Neural cell (in vitro differentiated cells): ENCODE measurements around the gene ZNF407. TPM values are rescaled to one million over a fixed set of nuclear protein-coding genes. Genes with fewer than 3 reads are reported as not detected.

ENCODE experiments used
- H2AFZ ChIP-seq: fragments of 200-600, 300-800 bp; sonication (generic), shearing (Covaris generic); 2 replicates; pipeline ENCODE4 v1.6.0; 2014; ENCODE audit warnings: low read depth, mild to moderate bottlenecking, antibody characterized with exemption, low read length, moderate library complexity
- H3F3A ChIP-seq: fragments of 200-600 bp; shearing (Covaris generic); 2 replicates; pipeline ENCODE4 v1.6.1; 2016; ENCODE audit warnings: mild to moderate bottlenecking, moderate library complexity, mixed read lengths, antibody characterized with exemption, low read length; ENCODE audit not compliant: insufficient read depth, poor library complexity, severe bottlenecking
- H3K27ac ChIP-seq: fragments of 200-600, 300-800 bp; sonication (generic), shearing (Covaris generic); 2 replicates; pipeline ENCODE4 v1.5.1; 2014; ENCODE audit warnings: mild to moderate bottlenecking, low read length, moderate library complexity
- H3K27me3 ChIP-seq: fragments of 300-800, 200-600 bp; sonication (generic), shearing (Covaris generic); 2 replicates; pipeline ENCODE4 v1.6.0; 2014; ENCODE audit warnings: mild to moderate bottlenecking, low read depth, low read length, moderate library complexity; ENCODE audit not compliant: insufficient read depth
- H3K36me3 ChIP-seq: fragments of 300-800, 200-600 bp; sonication (generic), shearing (Covaris generic); 2 replicates; pipeline ENCODE4 v1.5.1; 2014; ENCODE audit warnings: mild to moderate bottlenecking, antibody characterized with exemption, low read length, moderate library complexity; ENCODE audit not compliant: insufficient read depth
- H3K4me2 ChIP-seq: fragments of 300-800, 200-600 bp; sonication (generic), shearing (Covaris generic); 2 replicates; pipeline ENCODE4 v1.6.0; 2014; ENCODE audit warnings: mild to moderate bottlenecking, low read length
- H3K4me3 ChIP-seq: fragments of 300-800, 200-600 bp; sonication (generic), shearing (Covaris generic); 2 replicates; pipeline ENCODE4 v1.5.1; 2014; ENCODE audit warnings: mild to moderate bottlenecking, low read length, moderate library complexity
- H3K79me2 ChIP-seq: fragments of 200-600 bp; shearing (Covaris generic); replicated peaks from 2 replicates; pipeline ENCODE4 v1.6.0; 2014; ENCODE audit warnings: mild to moderate bottlenecking, low read length, moderate library complexity; ENCODE audit not compliant: insufficient read depth
- H3K9ac ChIP-seq: fragments of 300-800, 200-600 bp; sonication (generic), shearing (Covaris generic); 2 replicates; pipeline ENCODE4 v1.6.1; 2016; ENCODE audit warnings: mild to moderate bottlenecking, low read length, mixed read lengths
- H3K9me2 ChIP-seq: fragments of 200-600 bp; shearing (Covaris generic); 2 replicates; pipeline ENCODE4 v1.6.1; 2016; ENCODE audit warnings: mild to moderate bottlenecking, low read length, mixed read lengths; ENCODE audit not compliant: insufficient read depth
- H3K9me3 ChIP-seq: fragments of 200-600, 300-800 bp; sonication (generic), shearing (Covaris generic); 2 replicates; pipeline ENCODE4 v1.6.1; 2016; ENCODE audit warnings: mild to moderate bottlenecking, mixed run types, low read length, moderate library complexity, mixed read lengths
- H4K20me1 ChIP-seq: fragments of 200-600 bp; shearing (Covaris generic); 2 replicates; pipeline ENCODE4 v1.6.1; 2016; ENCODE audit warnings: mild to moderate bottlenecking, mixed run types; ENCODE audit not compliant: insufficient read depth
- CTCF ChIP-seq: fragments of 450-650 bp; IDR thresholded peaks from 2 replicates; pipeline ENCODE4 v1.5.1; 2014; ENCODE audit warnings: antibody characterized with exemption, mild to moderate bottlenecking, moderate library complexity; ENCODE audit not compliant: poor library complexity, severe bottlenecking
- EP300 ChIP-seq: fragments of 450-650 bp; conservative IDR thresholded peaks from 2 replicates; pipeline ENCODE4 v1.6.1; 2014; ENCODE audit warnings: antibody characterized with exemption, mild to moderate bottlenecking, moderate library complexity; ENCODE audit not compliant: poor library complexity, severe bottlenecking
- EZH2 ChIP-seq: fragments of 200-600, 300-800 bp; shearing (Covaris generic), sonication (generic); IDR thresholded peaks from 2 replicates; pipeline ENCODE4 v1.6.1; 2014; ENCODE audit warnings: antibody characterized with exemption, low read length, borderline replicate concordance, mild to moderate bottlenecking; ENCODE audit not compliant: insufficient read depth, poor library complexity, severe bottlenecking
- MXI1 ChIP-seq: fragments of 450-650 bp; conservative IDR thresholded peaks from 2 replicates; pipeline ENCODE4 v1.6.1; 2014; ENCODE audit warnings: antibody characterized with exemption, mild to moderate bottlenecking; ENCODE audit not compliant: poor library complexity, severe bottlenecking
- POLR2AphosphoS5 ChIP-seq: IDR thresholded peaks from 2 replicates; pipeline ENCODE4 v1.6.1; 2012
- RAD21 ChIP-seq: fragments of 450-650 bp; conservative IDR thresholded peaks from 2 replicates; pipeline ENCODE4 v1.6.1; 2014; ENCODE audit warnings: antibody characterized with exemption, mild to moderate bottlenecking, moderate library complexity
- REST ChIP-seq: IDR thresholded peaks from 2 replicates; pipeline ENCODE4 v1.6.1; 2012; ENCODE audit warnings: borderline replicate concordance
- SMC3 ChIP-seq: fragments of 450-650 bp; conservative IDR thresholded peaks from 2 replicates; pipeline ENCODE4 v1.6.1; 2014; ENCODE audit warnings: antibody characterized with exemption, mild to moderate bottlenecking, moderate library complexity; ENCODE audit not compliant: poor library complexity
- TAF1 ChIP-seq: IDR thresholded peaks from 2 replicates; pipeline ENCODE4 v1.6.1; 2012; ENCODE audit warnings: low read depth
- polyA plus RNA-seq: library from polyadenylated mRNA; depleted of rRNA; stranded (reverse); fragments of >200 nt; gene quantifications from 2 replicates; pipeline ENCODE4 v1.2.3, GENCODE V29; 2014

Gene ZNF407
- polyA plus RNA-seq, 1 donor from 2014 or later: 2.9 TPM

- no peak for TF ChIP-seq SMC3
- TF ChIP-seq RAD21: no peak
- no peak for TF ChIP-seq EZH2
- no peak for TF ChIP-seq TAF1
- TF ChIP-seq MXI1: no peak
- no peak for TF ChIP-seq EP300
- TF ChIP-seq CTCF: no peak
- TF ChIP-seq POLR2AphosphoS5: no peak
- TF ChIP-seq REST: no peak
- Histone ChIP-seq H4K20me1 (no peaks in the 10 kb centered on the region), H3K79me2 (no peaks in the 10 kb centered on the region), H2AFZ (no peak overlapping the region), H3K27me3 (no peaks in the 10 kb centered on the region), H3K36me3 (no peaks in the 10 kb centered on the region), H3K4me2 (no peak overlapping the region), H3F3A (no peaks in the 10 kb centered on the region), H3K9ac (no peak overlapping the region), H3K27ac (no peak overlapping the region), H3K9me3 (no peaks in the 10 kb centered on the region), H3K9me2 (no peaks in the 10 kb centered on the region), H3K4me3 (no peak overlapping the region)
Observed at GRCh38 chr18:74638210-74638609, 40.5 kb downstream of the ZNF407 start.

- TF ChIP-seq MXI1 (no peak), SMC3 (no peak), POLR2AphosphoS5 (no peak), EZH2 (no peak), RAD21 (no peak), TAF1 (no peak), EP300 (no peak)
- Histone ChIP-seq H3K79me2 (no peaks in the 10 kb centered on the region), H4K20me1 (no peaks in the 10 kb centered on the region), H3K9ac (no peak overlapping the region), H3K9me3 (no peaks in the 10 kb centered on the region), H3K27ac (no peak overlapping the region), H3K36me3 (no peaks in the 10 kb centered on the region), H3K4me3 (no peak overlapping the region), H3K9me2 (no peaks in the 10 kb centered on the region), H3K27me3 (no peaks in the 10 kb centered on the region), H2AFZ (no peak overlapping the region), H3K4me2 (no peak overlapping the region), H3F3A (no peaks in the 10 kb centered on the region)
Observed at GRCh38 chr18:74644713-74645112, 47.0 kb downstream of the ZNF407 start.

GRCh38 chr18:74645679-74646078, 48.0 kb downstream of the ZNF407 start:
- no peak overlapping the region for H3K9ac ChIP-seq
- H3K27me3 ChIP-seq: no peaks in the 10 kb centered on the region
- no peaks in the 10 kb centered on the region for H3K36me3 ChIP-seq
- TF ChIP-seq SMC3: no peak
- TF ChIP-seq EZH2: no peak
- no peak for TF ChIP-seq CTCF
- TF ChIP-seq MXI1: no peak
- no peak for TF ChIP-seq POLR2AphosphoS5
- TF ChIP-seq RAD21: no peak
- TF ChIP-seq TAF1: no peak
- TF ChIP-seq REST: no peak
- TF ChIP-seq EP300: no peak
- H3K4me3 ChIP-seq: no peak overlapping the region
- H2AFZ ChIP-seq: no peak overlapping the region
- H3K9me2 ChIP-seq: no peaks in the 10 kb centered on the region
- H4K20me1 ChIP-seq: no peaks in the 10 kb centered on the region
- no peaks in the 10 kb centered on the region for H3K79me2 ChIP-seq
- H3K9me3 ChIP-seq: no peaks in the 10 kb centered on the region
- no peak overlapping the region for H3K27ac ChIP-seq
- no peaks in the 10 kb centered on the region for H3F3A ChIP-seq
- no peak overlapping the region for H3K4me2 ChIP-seq
